Loucy (cell line): Measurements from ENCODE around the gene STK25.
A peak's percentile ranks its signal among the peaks of the same experiment; 100 is the strongest.
"Not testable (repeated sequence)": the region's sequence is repeated elsewhere in the genome, so short reads cannot be mapped to it uniquely, and the experiment has no call there.

Experiments used
- H2AFZ ChIP-seq: fragments of 200-600 bp; sonication (generic); 2 replicates; pipeline ENCODE4 v1.6.0; 2016; ENCODE audit warnings: antibody characterized with exemption, mild to moderate bottlenecking, low read length, moderate library complexity
- H3F3A ChIP-seq: fragments of 200-600 bp; 2 replicates; pipeline ENCODE4 v1.6.0; 2016; ENCODE audit warnings: antibody characterized with exemption, low read depth, mild to moderate bottlenecking
- H3K27me3 ChIP-seq: fragments of 200-600 bp; sonication (generic); 2 replicates; pipeline ENCODE4 v1.6.1; 2014; ENCODE audit warnings: low read length, mild to moderate bottlenecking; ENCODE audit not compliant: insufficient read depth, poor library complexity, severe bottlenecking
- H3K36me3 ChIP-seq: fragments of 200-600 bp; sonication (generic); 2 replicates; pipeline ENCODE4 v1.6.1; 2016; ENCODE audit warnings: low read length; ENCODE audit not compliant: insufficient read depth
- H3K4me1 ChIP-seq: fragments of 200-600 bp; sonication (generic); 2 replicates; pipeline ENCODE4 v1.5.1; 2014; ENCODE audit warnings: low read length, mild to moderate bottlenecking; ENCODE audit not compliant: insufficient read depth, poor library complexity, severe bottlenecking
- H3K4me2 ChIP-seq: fragments of 200-600 bp; sonication (generic); 2 replicates; pipeline ENCODE4 v1.6.0; 2014; ENCODE audit warnings: antibody characterized with exemption, low read length, low read depth, mild to moderate bottlenecking; ENCODE audit not compliant: poor library complexity, severe bottlenecking
- H3K4me3 ChIP-seq: fragments of 200-600 bp; sonication (generic); 2 replicates; pipeline ENCODE4 v1.5.1; 2014; ENCODE audit warnings: low read length, mild to moderate bottlenecking, mixed read lengths; ENCODE audit not compliant: poor library complexity, severe bottlenecking
- H3K79me2 ChIP-seq: fragments of 200-600 bp; sonication (generic); 2 replicates; pipeline ENCODE4 v1.6.1; 2014; ENCODE audit warnings: low read length; ENCODE audit not compliant: insufficient read depth
- H3K9ac ChIP-seq: fragments of 200-600 bp; sonication (generic); 2 replicates; pipeline ENCODE4 v1.6.0; 2014; ENCODE audit warnings: mild to moderate bottlenecking, low read depth, low read length, moderate library complexity; ENCODE audit not compliant: poor library complexity, severe bottlenecking
- H3K9me2 ChIP-seq: fragments of 200-600 bp; sonication (generic); replicated peaks from 2 replicates; pipeline ENCODE4 v1.6.1; 2016; ENCODE audit warnings: low read depth, low read length, mixed read lengths
- H3K9me3 ChIP-seq: fragments of 200-600 bp; sonication (generic); 2 replicates; pipeline ENCODE4 v1.6.1; 2014; ENCODE audit warnings: mild to moderate bottlenecking, antibody characterized with exemption, low read length, low read depth; ENCODE audit not compliant: insufficient read depth
- H4K20me1 ChIP-seq: fragments of 200-600 bp; sonication (generic); 2 replicates; pipeline ENCODE4 v1.6.0; 2014; ENCODE audit warnings: antibody characterized with exemption, low read length, mild to moderate bottlenecking; ENCODE audit not compliant: insufficient read depth, poor library complexity, severe bottlenecking
- EZH2phosphoT487 ChIP-seq: fragments of 200-600 bp; IDR thresholded peaks from 2 replicates; pipeline ENCODE4 v1.6.1; 2018; ENCODE audit warnings: antibody characterized with exemption, mild to moderate bottlenecking, moderate library complexity, borderline replicate concordance
- TF ChIP-seq, protein P1 (sequence below): fragments of 200-600 bp; sonication (generic); conservative IDR thresholded peaks from 2 replicates; pipeline ENCODE4 v1.5.1; 2014; ENCODE audit warnings: mild to moderate bottlenecking, antibody characterized with exemption, low read length

Gene STK25

GRCh38 chr2:241506793-241507429, 1.5 kb downstream of the STK25 start:
- peak overlapping the region; percentile 93 for H3K4me2 ChIP-seq
- H2AFZ ChIP-seq = no peak overlapping the region
- no peaks in the 10 kb centered on the region for H3K27me3 ChIP-seq
- H3F3A ChIP-seq = no peaks in the 10 kb centered on the region
- H3K4me3 ChIP-seq = peak overlapping the region; percentile 85
- no peaks in the 10 kb centered on the region for H3K9me2 ChIP-seq
- H3K9me3 ChIP-seq = no peaks in the 10 kb centered on the region
- peaks cover 28% of the 10 kb centered on the region for H3K4me1 ChIP-seq
- peaks cover 19% of the 10 kb centered on the region for H4K20me1 ChIP-seq
- H3K79me2 ChIP-seq = peaks cover 41% of the 10 kb centered on the region
- TF ChIP-seq, protein P1, sequence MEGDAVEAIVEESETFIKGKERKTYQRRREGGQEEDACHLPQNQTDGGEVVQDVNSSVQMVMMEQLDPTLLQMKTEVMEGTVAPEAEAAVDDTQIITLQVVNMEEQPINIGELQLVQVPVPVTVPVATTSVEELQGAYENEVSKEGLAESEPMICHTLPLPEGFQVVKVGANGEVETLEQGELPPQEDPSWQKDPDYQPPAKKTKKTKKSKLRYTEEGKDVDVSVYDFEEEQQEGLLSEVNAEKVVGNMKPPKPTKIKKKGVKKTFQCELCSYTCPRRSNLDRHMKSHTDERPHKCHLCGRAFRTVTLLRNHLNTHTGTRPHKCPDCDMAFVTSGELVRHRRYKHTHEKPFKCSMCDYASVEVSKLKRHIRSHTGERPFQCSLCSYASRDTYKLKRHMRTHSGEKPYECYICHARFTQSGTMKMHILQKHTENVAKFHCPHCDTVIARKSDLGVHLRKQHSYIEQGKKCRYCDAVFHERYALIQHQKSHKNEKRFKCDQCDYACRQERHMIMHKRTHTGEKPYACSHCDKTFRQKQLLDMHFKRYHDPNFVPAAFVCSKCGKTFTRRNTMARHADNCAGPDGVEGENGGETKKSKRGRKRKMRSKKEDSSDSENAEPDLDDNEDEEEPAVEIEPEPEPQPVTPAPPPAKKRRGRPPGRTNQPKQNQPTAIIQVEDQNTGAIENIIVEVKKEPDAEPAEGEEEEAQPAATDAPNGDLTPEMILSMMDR = no peak
- TF ChIP-seq EZH2phosphoT487 = no peak
- H3K36me3 ChIP-seq = no peaks in the 10 kb centered on the region
- peak overlapping the region; percentile 77 for H3K9ac ChIP-seq

DNA sequence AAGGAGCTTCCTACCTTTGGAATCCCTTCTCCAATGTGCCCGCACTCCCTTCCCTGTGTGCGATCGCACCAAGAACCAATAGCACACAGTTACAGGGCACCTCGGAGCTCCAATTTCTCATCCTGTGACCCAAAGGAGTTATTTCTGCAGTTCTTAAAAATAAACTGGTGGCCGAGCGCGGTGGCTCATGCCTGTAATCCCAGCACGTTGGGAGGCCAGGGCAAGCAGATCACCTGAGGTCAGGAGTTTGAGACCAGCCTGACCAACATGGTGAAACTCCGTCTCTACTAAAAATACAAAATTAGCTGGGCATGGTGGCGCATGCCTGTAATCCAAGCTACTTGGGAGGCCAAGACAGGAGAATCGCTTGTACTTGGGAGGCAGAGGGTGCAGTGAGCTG, 2.1 kb downstream of the STK25 start:
- H3K4me3 ChIP-seq = peak overlapping the region; percentile 85
- H3K9ac ChIP-seq = peak overlapping the region; percentile 77

GRCh38 chr2:241505781-241506201, 2.6 kb downstream of the STK25 start:
- TF ChIP-seq EZH2phosphoT487 = no peak
- TF ChIP-seq, protein P1 = no peak
- Histone ChIP-seq H3F3A (no peaks in the 10 kb centered on the region), H2AFZ (no peak overlapping the region), H3K9me2 (no peaks in the 10 kb centered on the region), H4K20me1 (peaks cover 19% of the 10 kb centered on the region), H3K79me2 (peaks cover 41% of the 10 kb centered on the region), H3K4me3 (peak overlapping the region; percentile 85), H3K4me1 (peaks cover 28% of the 10 kb centered on the region), H3K27me3 (no peaks in the 10 kb centered on the region), H3K9ac (peak overlapping the region; percentile 77), H3K36me3 (no peaks in the 10 kb centered on the region), H3K9me3 (no peaks in the 10 kb centered on the region), H3K4me2 (peak overlapping the region; percentile 93)

More for the DNA sequence above, 2.1 kb downstream of the STK25 start:
- not testable (repeated sequence) for H3K27me3 ChIP-seq, H3K9me3 ChIP-seq, H3K36me3 ChIP-seq, H3F3A ChIP-seq, H3K9me2 ChIP-seq, H2AFZ ChIP-seq
- peak overlapping the region; percentile 93 for H3K4me2 ChIP-seq
- H3K79me2 ChIP-seq = peaks cover 41% of the 10 kb centered on the region
- peaks cover 28% of the 10 kb centered on the region for H3K4me1 ChIP-seq
- peaks cover 19% of the 10 kb centered on the region for H4K20me1 ChIP-seq
